ENCODE measurements around the gene ZBTB45. TPM values are rescaled to one million over a fixed set of nuclear protein-coding genes. Genes with fewer than 3 reads are reported as not detected.
A peak's percentile ranks its signal among the peaks of the same experiment; 100 is the strongest.
"Not testable (repeated sequence)": the region's sequence is repeated elsewhere in the genome, so short reads cannot be mapped to it uniquely, and the experiment has no call there.

ZBTB45 gene
- total RNA-seq, 1 donor = 4.7 TPM

DNA sequence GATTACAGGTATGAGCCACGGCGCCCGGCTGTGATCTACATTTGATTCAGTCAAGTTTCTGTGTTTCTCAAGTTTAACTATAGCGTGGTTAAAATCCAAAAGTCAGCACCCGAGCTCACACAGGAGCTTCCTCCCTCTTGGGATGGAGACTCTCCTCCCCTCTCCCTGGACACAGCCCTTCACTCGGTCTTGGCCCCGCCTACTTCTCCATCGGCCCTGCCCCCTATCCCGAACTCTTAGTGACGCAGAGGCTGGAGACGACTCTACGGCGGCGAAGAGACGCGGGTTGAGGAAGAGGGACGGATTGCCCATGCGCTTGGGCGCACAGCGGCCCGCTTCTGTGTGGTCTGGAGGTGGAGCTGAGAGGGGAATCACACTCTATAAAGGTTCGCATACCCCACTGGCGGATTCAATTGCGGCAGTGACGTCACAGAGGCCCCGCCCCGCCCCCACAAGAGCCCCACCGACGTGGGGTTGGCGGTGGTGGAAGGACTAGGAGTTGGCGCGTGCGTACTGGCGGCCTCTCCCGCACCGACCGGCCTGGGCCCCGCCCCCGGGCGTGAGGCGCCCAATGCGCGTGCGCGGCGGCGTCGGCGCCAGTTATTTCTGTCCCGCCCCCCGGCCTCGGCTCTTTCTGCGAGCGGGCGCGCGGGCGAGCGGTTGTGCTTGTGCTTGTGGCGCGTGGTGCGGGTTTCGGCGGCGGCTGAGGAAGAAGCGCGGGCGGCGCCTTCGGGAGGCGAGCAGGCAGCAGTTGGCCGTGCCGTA lies 24.4 kb upstream of the ZBTB45 start, which contains the start of gene TRIM28:
Gene TRIM28 (plus strand): TSS at position 239 of the 765 bp plus-strand sequence. CDS start 694 bp downstream, outside the sequence.
- peak within 1 kb of the TSS; percentile 82 for H3K4me3 ChIP-seq (ENCODE audit: low read depth, low read length)
- TF ChIP-seq, protein P1, sequence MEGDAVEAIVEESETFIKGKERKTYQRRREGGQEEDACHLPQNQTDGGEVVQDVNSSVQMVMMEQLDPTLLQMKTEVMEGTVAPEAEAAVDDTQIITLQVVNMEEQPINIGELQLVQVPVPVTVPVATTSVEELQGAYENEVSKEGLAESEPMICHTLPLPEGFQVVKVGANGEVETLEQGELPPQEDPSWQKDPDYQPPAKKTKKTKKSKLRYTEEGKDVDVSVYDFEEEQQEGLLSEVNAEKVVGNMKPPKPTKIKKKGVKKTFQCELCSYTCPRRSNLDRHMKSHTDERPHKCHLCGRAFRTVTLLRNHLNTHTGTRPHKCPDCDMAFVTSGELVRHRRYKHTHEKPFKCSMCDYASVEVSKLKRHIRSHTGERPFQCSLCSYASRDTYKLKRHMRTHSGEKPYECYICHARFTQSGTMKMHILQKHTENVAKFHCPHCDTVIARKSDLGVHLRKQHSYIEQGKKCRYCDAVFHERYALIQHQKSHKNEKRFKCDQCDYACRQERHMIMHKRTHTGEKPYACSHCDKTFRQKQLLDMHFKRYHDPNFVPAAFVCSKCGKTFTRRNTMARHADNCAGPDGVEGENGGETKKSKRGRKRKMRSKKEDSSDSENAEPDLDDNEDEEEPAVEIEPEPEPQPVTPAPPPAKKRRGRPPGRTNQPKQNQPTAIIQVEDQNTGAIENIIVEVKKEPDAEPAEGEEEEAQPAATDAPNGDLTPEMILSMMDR (IDR thresholded peaks at IDR 0.05; ENCODE audit: insufficient read depth, low read depth, low read length) = no peak
- peak; percentile 99 for DNase-seq (ENCODE audit: low read depth)

DNA sequence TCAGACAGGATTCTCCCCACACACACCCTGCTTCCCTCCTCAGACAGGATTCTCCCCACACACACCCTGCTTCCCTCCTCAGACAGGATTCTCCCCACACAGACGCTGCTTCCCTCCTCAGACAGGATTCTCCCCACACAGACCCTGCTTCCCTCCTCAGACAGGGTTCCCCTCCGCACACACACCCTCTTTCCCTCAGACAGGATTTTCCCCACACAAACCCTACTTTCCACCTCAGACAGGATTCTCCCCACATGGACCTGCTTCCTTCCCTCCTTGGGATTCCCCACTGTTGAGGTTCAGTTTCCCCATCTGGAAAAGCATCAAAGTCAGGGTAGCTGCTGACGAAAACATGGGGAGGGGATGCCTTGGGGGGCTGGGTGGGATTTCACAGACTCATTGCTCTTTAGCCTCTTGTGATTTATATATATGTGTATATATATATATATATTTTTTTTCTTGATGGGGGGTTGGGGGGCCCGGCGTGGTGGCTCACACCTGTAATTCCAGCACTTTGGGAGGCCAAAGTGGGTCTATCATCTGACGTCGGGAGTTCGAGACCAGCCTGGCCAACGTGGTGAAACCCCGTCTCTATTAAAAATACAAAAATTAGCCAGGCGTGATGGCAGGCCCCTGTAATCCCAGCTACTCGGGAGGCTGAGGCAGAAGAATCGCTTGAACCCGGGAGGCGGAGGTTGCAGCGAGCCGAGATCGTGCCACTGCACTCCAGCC lies 23.2 kb upstream of the ZBTB45 start:
- DNase-seq (ENCODE audit: low read depth) = not testable (repeated sequence)

DNA sequence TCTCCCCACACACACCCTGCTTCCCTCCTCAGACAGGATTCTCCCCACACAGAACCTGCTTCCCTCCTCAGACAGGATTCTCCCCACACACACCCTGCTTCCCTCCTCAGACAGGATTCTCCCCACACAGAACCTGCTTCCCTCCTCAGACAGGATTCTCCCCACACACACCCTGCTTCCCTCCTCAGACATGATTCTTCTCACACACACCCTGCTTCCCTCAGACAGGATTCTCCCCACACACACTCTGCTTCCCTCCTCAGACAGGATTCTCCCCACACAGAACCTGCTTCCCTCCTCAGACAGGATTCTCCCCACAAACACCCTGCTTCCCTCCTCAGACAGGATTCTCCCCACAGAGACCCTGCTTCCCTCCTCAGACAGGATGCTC lies 19.6 kb upstream of the ZBTB45 start:
- DNase-seq (ENCODE audit: low read depth) = not testable (repeated sequence)

More for the DNA sequence above, 23.2 kb upstream of the ZBTB45 start:
- H3K4me3 ChIP-seq (ENCODE audit: low read depth, low read length) = not testable (repeated sequence)

DNA sequence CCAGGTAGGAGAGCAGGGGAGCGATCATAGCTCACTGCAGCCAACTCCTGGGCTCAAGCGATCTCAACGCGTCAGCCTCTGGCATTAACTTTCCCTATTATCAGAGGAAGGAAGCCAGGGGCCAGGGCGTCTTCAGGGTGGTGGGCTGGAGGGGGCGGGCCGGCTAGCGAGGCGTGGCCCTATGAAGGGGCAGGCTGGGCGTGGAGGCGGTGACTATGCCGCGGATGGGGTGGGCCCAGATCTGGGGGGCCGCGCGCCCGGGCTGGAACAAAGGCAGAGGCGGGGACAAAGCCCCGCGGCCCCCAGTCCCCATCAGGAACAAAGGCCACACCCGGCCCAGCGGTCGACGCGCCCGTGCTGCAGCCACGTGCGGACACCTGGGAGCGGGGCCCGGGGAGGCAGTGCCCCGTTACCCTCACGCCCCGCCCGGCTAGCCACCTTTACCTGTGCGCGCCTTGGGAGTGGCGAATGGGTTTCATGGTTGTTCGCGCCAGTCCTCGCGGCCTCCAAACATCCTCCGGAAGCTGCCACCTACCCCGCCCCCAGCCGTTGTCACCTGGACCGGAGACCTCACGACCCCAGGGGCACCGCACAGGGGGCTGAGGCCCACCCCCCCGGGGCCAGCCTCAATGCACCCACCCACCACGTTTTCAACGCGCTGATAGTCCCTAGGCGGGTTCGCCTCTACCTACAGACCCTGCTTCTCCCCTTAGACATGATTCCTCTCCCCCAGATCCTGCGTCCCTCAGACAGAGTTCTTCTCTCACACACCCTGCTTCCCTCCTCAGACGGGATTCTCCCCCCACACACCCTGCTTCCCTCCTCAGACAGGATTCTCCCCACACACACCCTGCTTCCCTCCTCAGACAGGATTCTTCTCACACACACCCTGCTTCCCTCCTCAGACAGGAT lies 18.9 kb upstream of the ZBTB45 start:
- peak overlapping the region; percentile 34 for H3K4me3 ChIP-seq (ENCODE audit: low read depth, low read length)
- no peak for DNase-seq (ENCODE audit: low read depth)

More for the DNA sequence above, 19.6 kb upstream of the ZBTB45 start:
- not testable (repeated sequence) for H3K4me3 ChIP-seq (ENCODE audit: low read depth, low read length)

DNA sequence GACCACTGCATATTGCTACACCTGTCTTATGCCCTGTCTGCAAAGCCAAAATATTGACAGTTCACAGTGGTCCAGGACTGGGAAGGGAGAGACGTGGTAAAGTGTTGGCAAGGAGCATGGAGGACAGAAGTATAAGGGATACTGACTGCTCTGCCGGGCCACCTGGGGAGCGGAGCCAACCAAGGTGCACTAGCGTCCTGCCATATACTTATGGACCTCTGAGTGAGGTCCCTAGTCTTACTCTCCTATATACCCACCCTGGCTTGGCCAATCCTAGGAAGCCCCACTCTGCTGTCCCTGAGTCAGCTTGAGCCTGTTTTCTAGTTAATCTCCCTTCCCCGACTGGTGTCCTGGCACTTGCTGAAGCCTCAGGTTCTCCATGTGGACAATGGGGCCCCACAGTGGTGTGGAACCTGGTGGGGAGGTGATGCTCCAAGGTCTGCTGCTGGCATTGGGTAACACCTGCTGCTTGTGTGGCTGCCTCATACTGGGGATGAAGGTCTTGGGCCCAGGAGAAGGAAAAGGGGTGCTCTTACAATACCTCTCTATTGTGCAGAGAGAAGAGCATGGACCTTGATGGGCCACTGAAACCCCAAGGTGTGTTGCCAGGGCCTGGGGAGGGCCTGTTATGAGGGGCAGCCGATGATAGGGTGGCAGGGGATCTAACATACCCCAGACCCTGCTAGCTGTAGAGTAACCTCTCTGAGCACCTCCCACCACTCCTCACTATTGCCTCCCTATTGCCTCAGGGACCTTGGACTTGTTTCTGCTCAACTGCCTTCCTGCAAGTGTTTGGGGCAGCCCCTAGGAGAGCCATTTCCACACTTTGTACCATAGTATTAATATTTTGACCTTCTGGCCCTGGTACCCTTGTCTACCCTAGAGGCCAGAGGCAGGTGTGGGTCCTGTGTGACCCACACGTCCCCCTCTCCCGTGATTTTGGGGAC lies 17.5 kb upstream of the ZBTB45 start:
- TF ChIP-seq, protein P1 (IDR thresholded peaks at IDR 0.05; ENCODE audit: insufficient read depth, low read depth, low read length) = no peak
- no peak overlapping the region for H3K4me3 ChIP-seq (ENCODE audit: low read depth, low read length)
- DNase-seq (ENCODE audit: low read depth) = no peak

More for the DNA sequence above, 18.9 kb upstream of the ZBTB45 start:
- TF ChIP-seq, protein P1 (IDR thresholded peaks at IDR 0.05; ENCODE audit: insufficient read depth, low read depth, low read length) = no peak

DNA sequence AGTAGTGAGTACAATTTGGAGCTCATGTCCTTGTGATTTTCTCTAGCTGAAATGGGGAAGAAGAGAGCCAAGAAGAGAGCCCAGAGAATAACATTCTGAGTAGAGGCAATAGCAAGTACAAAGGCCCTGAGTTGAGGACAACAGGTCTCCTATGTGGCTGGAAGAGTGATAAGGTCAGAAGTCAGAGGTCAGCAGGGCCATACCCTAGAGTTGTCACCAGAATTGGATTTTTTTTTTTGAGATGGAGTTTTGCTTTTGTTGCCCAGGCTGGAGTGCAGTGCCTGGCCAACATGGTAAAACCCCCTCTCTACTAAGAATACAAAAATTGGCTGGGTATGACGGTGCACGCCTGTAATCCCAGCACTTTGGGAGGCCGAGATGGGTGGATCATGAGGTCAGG lies 16.2 kb upstream of the ZBTB45 start:
- TF ChIP-seq, protein P1 (IDR thresholded peaks at IDR 0.05; ENCODE audit: insufficient read depth, low read depth, low read length) = no peak
- no peak for DNase-seq (ENCODE audit: low read depth)
- no peak overlapping the region for H3K4me3 ChIP-seq (ENCODE audit: low read depth, low read length)
